GM23248 (cell line): ENCODE results near the gene NYNRIN. TPM values are rescaled to one million over a fixed set of nuclear protein-coding genes. Genes with fewer than 3 reads are reported as not detected.
A peak's percentile ranks its signal among the peaks of the same experiment; 100 is the strongest.

Source experiments
- DNase-seq: peaks from one replicate; pipeline ENCODE4 v3.0.0-alpha.2; 2015
- H2AFZ ChIP-seq: fragments of 200-600 bp; sonication (generic); 2 replicates; pipeline ENCODE4 v1.6.1; 2016; ENCODE audit warnings: antibody characterized with exemption
- H3F3A ChIP-seq: fragments of 200-600 bp; sonication (generic); 2 replicates; pipeline ENCODE4 v1.6.1; 2016; ENCODE audit warnings: mild to moderate bottlenecking, antibody characterized with exemption, mixed run types; ENCODE audit not compliant: insufficient read depth
- H3K27ac ChIP-seq: fragments of 200-600 bp; sonication (generic); 2 replicates; pipeline ENCODE4 v1.5.1; 2016; ENCODE audit warnings: mild to moderate bottlenecking
- H3K27me3 ChIP-seq: fragments of 200-600 bp; sonication (generic); replicated peaks from 2 replicates; pipeline ENCODE4 v1.6.1; 2016; ENCODE audit warnings: mild to moderate bottlenecking; ENCODE audit not compliant: insufficient read depth
- H3K36me3 ChIP-seq: fragments of 200-600 bp; sonication (generic); 2 replicates; pipeline ENCODE4 v1.6.1; 2016; ENCODE audit warnings: low read depth, mild to moderate bottlenecking
- H3K4me1 ChIP-seq: fragments of 200-600 bp; sonication (generic); 2 replicates; pipeline ENCODE4 v1.6.1; 2016; ENCODE audit warnings: mild to moderate bottlenecking; ENCODE audit not compliant: insufficient read depth
- H3K4me2 ChIP-seq: fragments of 200-600 bp; sonication (generic); one replicate; pipeline ENCODE4 v1.6.1; 2016; ENCODE audit warnings: mild to moderate bottlenecking; ENCODE audit not compliant: unreplicated experiment
- H3K4me3 ChIP-seq: fragments of 200-600 bp; sonication (generic); 2 replicates; pipeline ENCODE4 v1.5.1; 2016; ENCODE audit warnings: mild to moderate bottlenecking
- H3K79me2 ChIP-seq: fragments of 200-600 bp; sonication (generic); 2 replicates; pipeline ENCODE4 v1.6.1; 2016; ENCODE audit warnings: mild to moderate bottlenecking; ENCODE audit not compliant: insufficient read depth
- H3K9ac ChIP-seq: fragments of 200-600 bp; sonication (generic); 2 replicates; pipeline ENCODE4 v1.6.1; 2016; ENCODE audit warnings: mild to moderate bottlenecking
- H3K9me2 ChIP-seq: fragments of 200-600 bp; sonication (generic); 2 replicates; pipeline ENCODE4 v1.6.1; 2016; ENCODE audit warnings: mixed run types, mild to moderate bottlenecking, moderate library complexity; ENCODE audit not compliant: insufficient read depth
- H3K9me3 ChIP-seq: fragments of 200-600 bp; sonication (generic); one replicate; pipeline ENCODE4 v1.6.1; 2017; ENCODE audit warnings: low read depth
- H4K20me1 ChIP-seq: fragments of 200-600 bp; sonication (generic); 2 replicates; pipeline ENCODE4 v1.6.0; 2016; ENCODE audit not compliant: insufficient read depth
- EZH2 ChIP-seq: fragments of 200-600 bp; sonication (generic); IDR thresholded peaks from 2 replicates; pipeline ENCODE4 v1.6.1; 2018; ENCODE audit warnings: antibody characterized with exemption, mild to moderate bottlenecking; ENCODE audit not compliant: insufficient read depth, poor library complexity, severe bottlenecking
- EZH2phosphoT487 ChIP-seq: fragments of 200-600 bp; sonication (generic); IDR thresholded peaks from 2 replicates; pipeline ENCODE4 v1.6.1; 2018; ENCODE audit warnings: antibody characterized with exemption, moderate library complexity, mild to moderate bottlenecking, low read depth; ENCODE audit not compliant: insufficient read depth
- WGBS, 2 experiments: methylation state at CpG; one replicate each; pipeline ENCODE4 v1.1.6; 2015 to 2017; ENCODE audit warnings: low lambda C conversion rate in 2 of 2, low coverage in 1 of 2; ENCODE audit errors: missing lambda C conversion rate in 2 of 2; 5-methylcytosine and 5-hydroxymethylcytosine counted together
- in situ Hi-C: fragments of 300-500 bp; cut with MboI; formaldehyde crosslinking; loops from 2 replicates; pipeline ENCODE4 v1.15.0; 2020
- polyA plus RNA-seq: library from polyadenylated mRNA; unstranded; fragments of >200 nt; fragmentation: Nextera tagmentation; extraction: Ambion mirVana; gene quantifications from 2 replicates; pipeline ENCODE4 v1.2.1, GENCODE V29; 2016
- total RNA-seq: library from RNA; depleted of rRNA; stranded (reverse); fragments of >200 nt; shearing (Covaris generic); gene quantifications from 2 replicates; pipeline ENCODE4 v1.2.3, GENCODE V29; 2014

The NYNRIN gene
- total and polyA plus RNA-seq, 2 experiments from 2014 or later = 2.2 to 4.4 TPM

- Histone ChIP-seq H3K36me3 (no peaks in the 10 kb centered on the region), H3K9me3 (no peaks in the 10 kb centered on the region), H3K79me2 (no peaks in the 10 kb centered on the region), H2AFZ (peak overlapping the region; percentile 81), H3K27ac (no peak overlapping the region), H3K9ac (peak overlapping the region; percentile 61), H3K9me2 (no peaks in the 10 kb centered on the region), H4K20me1 (no peaks in the 10 kb centered on the region), H3K4me1 (peaks cover 18% of the 10 kb centered on the region), H3K4me3 (peak overlapping the region; percentile 76), H3F3A (peaks cover 12% of the 10 kb centered on the region), H3K27me3 (no peaks in the 10 kb centered on the region), H3K4me2 (peak overlapping the region; percentile 77)
- TF ChIP-seq EZH2phosphoT487 (no peak), EZH2 (no peak)
- WGBS, 2 experiments = 6 to 21% methylated on average over 8 of the region's 8 CpGs
- peak; percentile 21 for DNase-seq
- in situ Hi-C loops = no loop called here
These were observed 632 bp downstream of the NYNRIN start for GRCh38 chr14:24399447-24399822.

- peaks cover 18% of the 10 kb centered on the region for H3K4me1 ChIP-seq
- no peak overlapping the region for H3K27ac ChIP-seq
- no peak for TF ChIP-seq EZH2phosphoT487
- TF ChIP-seq EZH2 = no peak
- no peak for DNase-seq
- H3K36me3 ChIP-seq = no peaks in the 10 kb centered on the region
- peak overlapping the region; percentile 76; the same call in 1 of the 2 replicates for H3K4me3 ChIP-seq
- WGBS, 2 experiments = 40 to 49% methylated on average over 4 of the region's 4 CpGs
- no peaks in the 10 kb centered on the region for H3K9me2 ChIP-seq
- H3K27me3 ChIP-seq = no peaks in the 10 kb centered on the region
- H2AFZ ChIP-seq = no peak overlapping the region
- H3K9me3 ChIP-seq = no peaks in the 10 kb centered on the region
- no peak overlapping the region for H3K9ac ChIP-seq
- H3K79me2 ChIP-seq = no peaks in the 10 kb centered on the region
- in situ Hi-C loops = no loop called here
- H3K4me2 ChIP-seq = peak overlapping the region; percentile 77
- peaks cover 12% of the 10 kb centered on the region for H3F3A ChIP-seq
- H4K20me1 ChIP-seq = no peaks in the 10 kb centered on the region
These were observed 1.4 kb downstream of the NYNRIN start for GRCh38 chr14:24399999-24400718.

DNA sequence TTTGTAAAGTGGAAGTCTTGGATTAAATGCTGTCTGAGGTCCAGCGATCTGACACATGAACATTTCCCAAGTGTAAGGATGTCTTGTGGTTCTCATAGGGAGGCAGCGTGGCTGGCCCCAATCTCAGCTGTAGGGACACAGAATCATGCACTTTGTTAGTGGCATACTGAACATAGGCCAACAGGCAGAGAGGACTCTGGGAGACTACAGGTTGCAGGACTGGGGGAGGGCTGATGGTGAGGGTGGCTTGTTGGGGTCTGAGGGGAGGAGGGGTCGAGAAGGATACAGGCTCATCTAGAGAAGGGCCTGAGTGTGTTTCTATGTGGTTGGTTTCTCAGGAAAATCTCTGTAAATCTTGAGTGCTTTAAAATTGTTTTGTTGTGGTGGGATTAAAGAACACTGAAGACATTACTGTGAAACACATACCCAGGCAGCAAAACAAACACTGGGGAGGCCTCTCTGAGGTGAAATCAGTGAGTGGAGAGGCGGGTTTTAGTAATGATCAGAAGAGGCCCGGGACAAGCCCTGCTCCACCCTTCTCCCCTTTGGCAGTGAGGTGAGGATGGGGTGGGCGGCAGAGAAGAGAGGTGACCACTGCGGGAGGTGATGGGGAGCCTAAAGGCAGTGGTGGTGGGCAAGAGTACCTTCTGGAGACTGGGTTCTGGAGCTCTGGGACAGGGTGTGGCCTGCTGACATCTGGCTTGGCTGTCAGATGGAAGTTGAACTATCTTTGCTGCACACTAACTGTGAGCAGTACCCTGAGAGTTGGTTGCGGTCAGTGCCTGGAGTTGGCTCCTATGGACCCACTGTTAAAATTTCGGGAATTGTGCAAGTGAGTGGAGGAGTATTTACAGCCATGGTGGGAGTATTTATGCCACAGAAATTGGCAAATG is 3.3 kb downstream of the NYNRIN start:
- no peaks in the 10 kb centered on the region for H3K79me2 ChIP-seq
- H3K9ac ChIP-seq = no peak overlapping the region
- H4K20me1 ChIP-seq = no peaks in the 10 kb centered on the region
- H3K9me3 ChIP-seq = no peaks in the 10 kb centered on the region
- no peak overlapping the region for H2AFZ ChIP-seq
- peaks cover 10% of the 10 kb centered on the region for H3K4me1 ChIP-seq
- H3K27ac ChIP-seq = no peak overlapping the region
- H3K27me3 ChIP-seq = no peaks in the 10 kb centered on the region
- H3F3A ChIP-seq = peaks cover 12% of the 10 kb centered on the region
- H3K4me3 ChIP-seq = no peak overlapping the region
- no peak overlapping the region for H3K4me2 ChIP-seq
- no peak for DNase-seq
- H3K36me3 ChIP-seq = no peaks in the 10 kb centered on the region
- TF ChIP-seq EZH2phosphoT487 (no peak), EZH2 (no peak)
- H3K9me2 ChIP-seq = no peaks in the 10 kb centered on the region
- 62 to 66% methylated on average over 9 of the region's 9 CpGs for WGBS, 2 experiments
- in situ Hi-C loops = no loop called here

- H3K4me3 ChIP-seq = no peak overlapping the region
- no peaks in the 10 kb centered on the region for H3K9me3 ChIP-seq
- in situ Hi-C loops = no loop called here
- H3F3A ChIP-seq = peaks cover 12% of the 10 kb centered on the region
- H3K79me2 ChIP-seq = no peaks in the 10 kb centered on the region
- H3K4me1 ChIP-seq = peaks cover 10% of the 10 kb centered on the region
- TF ChIP-seq EZH2 = no peak
- TF ChIP-seq EZH2phosphoT487 = no peak
- H2AFZ ChIP-seq = no peak overlapping the region
- no peaks in the 10 kb centered on the region for H3K27me3 ChIP-seq
- no peak overlapping the region for H3K27ac ChIP-seq
- no peak overlapping the region for H3K4me2 ChIP-seq
- no peaks in the 10 kb centered on the region for H4K20me1 ChIP-seq
- no peaks in the 10 kb centered on the region for H3K36me3 ChIP-seq
- peak; percentile 46 for DNase-seq
- 29 to 31% methylated on average over 7 of the region's 7 CpGs for WGBS, 2 experiments
- H3K9ac ChIP-seq = no peak overlapping the region
- no peaks in the 10 kb centered on the region for H3K9me2 ChIP-seq
These were observed 4.6 kb downstream of the NYNRIN start for GRCh38 chr14:24403294-24403998.
